ENCODE data around the gene ANTXR1. TPM values are rescaled to one million over a fixed set of nuclear protein-coding genes. Genes with fewer than 3 reads are reported as not detected.

ANTXR1 gene
- polyA plus RNA-seq, 1 donor (not counting 4 experiments of a cell fraction or from before 2014, with no cell fraction given), result 20.4 TPM

DNA sequence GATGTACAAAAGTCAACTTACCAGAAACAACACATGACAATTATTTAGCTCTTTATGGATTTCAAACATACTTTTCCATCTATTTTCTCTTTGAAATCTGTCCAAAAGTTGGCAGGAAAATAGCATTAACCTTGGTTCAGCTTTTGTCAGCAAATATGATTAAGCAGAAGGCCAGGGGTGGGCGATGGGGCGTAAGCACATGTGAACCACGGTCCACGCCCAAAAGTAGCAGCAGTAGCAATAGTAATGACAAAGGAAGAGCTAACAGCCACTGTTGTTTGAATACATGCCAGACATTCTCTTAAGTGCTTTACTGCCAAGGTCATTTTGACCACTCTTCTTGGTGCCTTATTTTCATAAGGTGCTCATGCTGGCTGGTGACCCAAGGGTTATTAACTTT lies 73.5 kb downstream of the ANTXR1 start:
- no peak for FAIRE-seq
- H3K4me3 ChIP-seq (ENCODE audit: control insufficient read depth in 2 of 3, extremely low read depth in 1 of 3, insufficient read depth in 2 of 3, low read depth in 1 of 3, low read length in 3 of 3), result no peak overlapping the region
- no peak overlapping the region for H3K9ac ChIP-seq (ENCODE audit: control insufficient read depth, extremely low read depth, insufficient read depth, low read length)
- H3K9me1 ChIP-seq (ENCODE audit: control insufficient read depth, extremely low read depth, insufficient read depth, low read length), result no peaks in the 10 kb centered on the region
- H4K20me1 ChIP-seq (ENCODE audit: control insufficient read depth, extremely low read depth, insufficient read depth, low read length), result no peaks in the 10 kb centered on the region
- H3K36me3 ChIP-seq (ENCODE audit: control insufficient read depth in 2 of 2, extremely low read depth in 1 of 2, insufficient read depth in 2 of 2, low read length in 2 of 2), result peaks cover 0 to 4% of the 10 kb centered on the region in 2 experiments
- H3K27me3 ChIP-seq (ENCODE audit: control insufficient read depth, extremely low read depth, insufficient read depth, low read length), result no peaks in the 10 kb centered on the region
- no peaks in the 10 kb centered on the region for H3K79me2 ChIP-seq (ENCODE audit: control insufficient read depth, insufficient read depth, low read length)
- DNase-seq (ENCODE audit: low read depth, low spot score), result no peak
- TF ChIP-seq EZH2 (IDR thresholded peaks at IDR 0.05; ENCODE audit: low read length), result no peak
- TF ChIP-seq, protein P1, sequence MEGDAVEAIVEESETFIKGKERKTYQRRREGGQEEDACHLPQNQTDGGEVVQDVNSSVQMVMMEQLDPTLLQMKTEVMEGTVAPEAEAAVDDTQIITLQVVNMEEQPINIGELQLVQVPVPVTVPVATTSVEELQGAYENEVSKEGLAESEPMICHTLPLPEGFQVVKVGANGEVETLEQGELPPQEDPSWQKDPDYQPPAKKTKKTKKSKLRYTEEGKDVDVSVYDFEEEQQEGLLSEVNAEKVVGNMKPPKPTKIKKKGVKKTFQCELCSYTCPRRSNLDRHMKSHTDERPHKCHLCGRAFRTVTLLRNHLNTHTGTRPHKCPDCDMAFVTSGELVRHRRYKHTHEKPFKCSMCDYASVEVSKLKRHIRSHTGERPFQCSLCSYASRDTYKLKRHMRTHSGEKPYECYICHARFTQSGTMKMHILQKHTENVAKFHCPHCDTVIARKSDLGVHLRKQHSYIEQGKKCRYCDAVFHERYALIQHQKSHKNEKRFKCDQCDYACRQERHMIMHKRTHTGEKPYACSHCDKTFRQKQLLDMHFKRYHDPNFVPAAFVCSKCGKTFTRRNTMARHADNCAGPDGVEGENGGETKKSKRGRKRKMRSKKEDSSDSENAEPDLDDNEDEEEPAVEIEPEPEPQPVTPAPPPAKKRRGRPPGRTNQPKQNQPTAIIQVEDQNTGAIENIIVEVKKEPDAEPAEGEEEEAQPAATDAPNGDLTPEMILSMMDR (optimal IDR thresholded peaks at IDR 0.05 in 1 of 3, IDR thresholded peaks at IDR 0.05 in 1 of 3, conservative IDR thresholded peaks at IDR 0.05 in 1 of 3; ENCODE audit: extremely low read depth in 1 of 3, insufficient read depth in 2 of 3, low read length in 3 of 3), result no peak
- no peak overlapping the region for H2AFZ ChIP-seq (ENCODE audit: control insufficient read depth, low read length)
- dilution Hi-C loops (cut with MboI; ENCODE audit: extremely low pct_ligation_motif_present, low sequenced_read_pairs), result no loop called here
- no peaks in the 10 kb centered on the region for H3K9me3 ChIP-seq (ENCODE audit: control insufficient read depth, low read depth, low read length)
- H3K4me1 ChIP-seq (ENCODE audit: control insufficient read depth, extremely low read depth, insufficient read depth, low read length), result peaks cover 18% of the 10 kb centered on the region
- H3K4me2 ChIP-seq (ENCODE audit: control insufficient read depth, extremely low read depth, insufficient read depth, low read depth, low read length), result no peak overlapping the region
- H3K27ac ChIP-seq (ENCODE audit: control insufficient read depth, insufficient read depth, low read length), result no peak overlapping the region

DNA sequence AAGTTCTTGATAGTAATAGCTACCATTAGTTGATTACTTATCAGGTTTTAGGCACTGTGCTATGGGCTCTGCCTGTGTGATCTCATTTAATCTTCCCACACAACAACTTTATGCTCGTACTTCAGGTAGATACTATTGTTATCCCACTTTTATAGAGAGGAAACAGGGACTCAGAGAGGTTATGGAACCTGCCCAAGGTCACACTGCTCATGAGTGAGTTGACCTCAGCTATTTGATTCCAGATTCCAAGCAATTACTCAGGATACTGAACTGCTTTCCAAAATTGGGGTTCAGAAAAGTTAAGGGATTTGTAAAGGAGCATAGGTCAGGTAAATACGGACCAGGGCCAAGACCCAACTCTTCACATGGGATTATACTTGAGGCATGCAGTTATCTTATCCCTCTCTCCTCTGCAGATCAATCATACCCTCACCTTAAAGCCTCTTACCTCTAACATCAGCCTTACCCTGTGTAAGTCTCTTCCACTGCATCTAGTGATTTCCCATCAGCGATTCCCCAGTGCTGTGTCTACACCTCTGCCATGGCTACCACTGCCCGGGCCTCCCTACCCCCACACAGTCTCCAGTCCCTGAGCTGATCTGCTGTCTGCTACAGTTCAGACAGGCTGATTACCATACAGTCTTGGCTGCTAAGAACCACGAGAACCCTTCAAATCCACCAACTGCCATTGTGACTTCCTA lies 74.4 kb downstream of the ANTXR1 start:
- H3K4me1 ChIP-seq (ENCODE audit: control insufficient read depth, extremely low read depth, insufficient read depth, low read length), result peaks cover 13% of the 10 kb centered on the region
- TF ChIP-seq, protein P1 (optimal IDR thresholded peaks at IDR 0.05 in 1 of 3, IDR thresholded peaks at IDR 0.05 in 1 of 3, conservative IDR thresholded peaks at IDR 0.05 in 1 of 3; ENCODE audit: extremely low read depth in 1 of 3, insufficient read depth in 2 of 3, low read length in 3 of 3), result no peak
- no peak for TF ChIP-seq EZH2 (IDR thresholded peaks at IDR 0.05; ENCODE audit: low read length)
- no peak for FAIRE-seq
- no peaks in the 10 kb centered on the region for H3K79me2 ChIP-seq (ENCODE audit: control insufficient read depth, insufficient read depth, low read length)
- no peak overlapping the region for H3K9ac ChIP-seq (ENCODE audit: control insufficient read depth, extremely low read depth, insufficient read depth, low read length)
- H3K4me3 ChIP-seq (ENCODE audit: control insufficient read depth in 2 of 3, extremely low read depth in 1 of 3, insufficient read depth in 2 of 3, low read depth in 1 of 3, low read length in 3 of 3), result no peak overlapping the region
- DNase-seq (ENCODE audit: low read depth, low spot score), result no peak
- peaks cover 0 to 4% of the 10 kb centered on the region in 2 experiments for H3K36me3 ChIP-seq (ENCODE audit: control insufficient read depth in 2 of 2, extremely low read depth in 1 of 2, insufficient read depth in 2 of 2, low read length in 2 of 2)
- dilution Hi-C loops (cut with MboI; ENCODE audit: extremely low pct_ligation_motif_present, low sequenced_read_pairs), result no loop called here
- H3K27me3 ChIP-seq (ENCODE audit: control insufficient read depth, extremely low read depth, insufficient read depth, low read length), result no peaks in the 10 kb centered on the region
- H3K4me2 ChIP-seq (ENCODE audit: control insufficient read depth, extremely low read depth, insufficient read depth, low read depth, low read length), result no peak overlapping the region
- H4K20me1 ChIP-seq (ENCODE audit: control insufficient read depth, extremely low read depth, insufficient read depth, low read length), result no peaks in the 10 kb centered on the region
- H2AFZ ChIP-seq (ENCODE audit: control insufficient read depth, low read length), result no peak overlapping the region
- no peaks in the 10 kb centered on the region for H3K9me3 ChIP-seq (ENCODE audit: control insufficient read depth, low read depth, low read length)
- no peaks in the 10 kb centered on the region for H3K9me1 ChIP-seq (ENCODE audit: control insufficient read depth, extremely low read depth, insufficient read depth, low read length)
- no peak overlapping the region for H3K27ac ChIP-seq (ENCODE audit: control insufficient read depth, insufficient read depth, low read length)

All from keratinocyte (primary cell).